Measurements from ENCODE around the gene FOCAD. TPM values are rescaled to one million over a fixed set of nuclear protein-coding genes. Genes with fewer than 3 reads are reported as not detected.

Gene FOCAD, protein sequence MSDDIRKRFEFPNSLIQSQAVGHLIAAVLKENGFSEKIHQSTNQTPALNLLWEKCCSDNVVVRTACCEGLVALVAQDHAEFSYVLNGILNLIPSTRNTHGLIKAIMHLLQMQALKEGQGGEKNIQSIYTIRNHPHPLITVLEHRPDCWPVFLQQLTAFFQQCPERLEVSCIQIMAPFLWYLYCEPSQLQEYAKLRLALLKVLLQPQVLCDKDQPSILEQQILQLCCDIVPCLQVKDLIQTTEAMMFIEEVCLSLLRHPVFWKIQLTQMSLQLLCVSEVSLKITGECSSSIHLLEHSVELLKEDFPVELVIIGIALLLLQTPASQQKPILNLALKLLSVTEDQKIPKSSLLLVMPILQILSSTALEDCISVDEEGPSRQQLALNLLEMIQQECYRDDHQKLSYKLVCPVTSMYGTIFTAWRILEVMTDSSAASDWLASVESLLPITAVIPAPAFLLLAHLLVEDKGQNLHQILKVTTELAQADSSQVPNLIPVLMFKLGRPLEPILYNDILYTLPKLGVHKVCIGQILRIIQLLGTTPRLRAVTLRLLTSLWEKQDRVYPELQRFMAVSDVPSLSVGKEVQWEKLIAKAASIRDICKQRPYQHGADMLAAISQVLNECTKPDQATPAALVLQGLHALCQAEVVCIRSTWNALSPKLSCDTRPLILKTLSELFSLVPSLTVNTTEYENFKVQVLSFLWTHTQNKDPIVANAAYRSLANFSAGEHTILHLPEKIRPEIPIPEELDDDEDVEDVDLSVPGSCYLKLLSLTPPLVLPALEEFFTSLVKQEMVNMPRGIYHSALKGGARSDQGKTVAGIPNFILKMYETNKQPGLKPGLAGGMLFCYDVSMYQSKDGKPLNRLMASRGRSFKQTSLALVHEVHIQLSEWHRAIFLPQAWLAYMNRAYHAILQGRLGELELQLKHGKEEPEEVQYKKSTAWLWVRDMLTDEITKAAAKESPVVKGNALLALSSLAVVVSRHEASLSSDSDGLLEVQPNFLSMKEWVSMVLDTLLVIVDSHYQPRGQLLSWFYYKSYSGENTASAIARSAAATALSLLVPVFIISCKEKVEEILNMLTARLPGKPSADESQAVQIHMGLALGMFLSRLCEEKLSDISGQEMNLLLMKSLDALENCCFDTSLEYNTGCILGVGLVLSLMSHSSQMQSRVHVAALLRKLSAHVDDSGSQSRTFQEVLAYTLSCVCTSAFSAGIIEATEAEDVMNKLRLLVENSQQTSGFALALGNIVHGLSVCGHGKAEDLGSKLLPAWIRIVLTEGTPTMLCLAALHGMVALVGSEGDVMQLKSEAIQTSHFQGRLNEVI (N-terminal part only)
- 43.3 and 45.6 TPM in 2 replicates for total RNA-seq (2021)
- long read RNA-seq, full-length matches to known transcripts, result 5 of 93 reads
- long read RNA-seq, partial matches to known transcripts, result 46 of 93 reads
- long read RNA-seq, other reads (novel, unspliced or antisense), result 42 of 93 reads

DNA sequence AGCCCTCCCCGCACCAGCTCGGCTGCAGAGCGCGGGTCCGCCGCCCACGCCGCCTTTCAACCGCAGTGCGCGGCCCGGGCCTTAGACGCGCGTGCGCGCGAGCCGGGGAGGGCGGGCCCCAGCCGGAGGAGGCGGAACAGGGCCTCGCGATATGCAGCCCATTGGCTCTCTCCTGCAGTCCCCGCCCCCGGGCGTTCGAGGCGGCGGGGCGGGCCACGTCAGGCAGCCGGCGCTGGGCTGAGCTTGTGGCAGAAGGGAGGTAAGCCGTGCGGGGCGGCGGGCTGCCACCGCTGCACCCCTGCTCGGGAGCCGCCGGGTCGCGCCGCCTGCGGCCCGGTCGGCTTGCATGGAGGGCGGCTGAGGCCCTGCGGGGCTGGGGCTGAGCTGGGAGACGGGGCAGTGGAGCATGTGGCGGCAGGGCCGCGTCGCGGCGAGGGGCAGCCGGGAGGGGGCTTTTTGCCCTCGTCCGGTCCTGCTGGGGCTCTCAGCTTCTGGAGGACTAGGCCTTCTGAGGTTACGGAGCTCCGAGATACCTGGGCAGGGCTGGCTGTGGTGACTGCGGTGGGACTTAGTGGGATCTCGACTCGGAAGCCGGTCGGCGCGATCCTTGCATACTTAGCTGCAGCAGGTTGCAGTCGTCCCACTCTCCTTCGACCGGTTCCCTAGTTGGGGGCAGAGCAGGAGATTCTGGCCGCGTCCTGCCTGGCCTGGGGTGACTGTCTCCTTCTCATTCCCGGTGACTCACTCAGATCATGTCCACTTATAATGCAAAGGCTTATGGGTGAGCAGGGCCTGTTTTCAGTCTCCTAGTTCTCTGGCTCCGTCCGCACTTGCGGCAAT lies at the start of gene FOCAD:
FOCAD (plus strand) TSS at position 225 of the 840 bp plus-strand sequence. CDS start 31,095 bp downstream, outside the sequence.
- Histone ChIP-seq H3K9me3 (ENCODE audit: control insufficient read depth, low read depth, low read length) (no peaks in the 10 kb centered on the region), H3K23ac (ENCODE audit: insufficient read length, low read depth, low read length) (no peak within 1 kb of the TSS), H2AFZ (ENCODE audit: low read length) (no peak within 1 kb of the TSS), H3T11ph (ENCODE audit: low read length) (no peak within 1 kb of the TSS), H3K56ac (ENCODE audit: insufficient read length, low read depth, low read length) (no peak within 1 kb of the TSS), H2AK5ac (ENCODE audit: insufficient read length, low read length) (no peak within 1 kb of the TSS), H2BK20ac (ENCODE audit: low read depth, low read length, poor library complexity, severe bottlenecking) (no peak within 1 kb of the TSS), H3K18ac (ENCODE audit: insufficient read length, low read depth, low read length) (peak within 1 kb of the TSS; percentile 18), H4K8ac (replicated peaks; ENCODE audit: insufficient read length, low read depth, low read length) (no peak within 1 kb of the TSS), H3K4me1 (ENCODE audit: insufficient read depth, low read length) (no peaks in the 10 kb centered on the region), H2BK5ac (ENCODE audit: insufficient read length, low read length) (no peak within 1 kb of the TSS), H2BK15ac (ENCODE audit: low read depth, low read length) (no peak within 1 kb of the TSS; the same call in 1 of the 2 replicates), H2BK12ac (ENCODE audit: insufficient read length, low read depth, low read length) (no peak within 1 kb of the TSS), H4K20me1 (ENCODE audit: control insufficient read depth, insufficient read depth, insufficient read length) (no peaks in the 10 kb centered on the region), H4K5ac (ENCODE audit: insufficient read length, low read depth, low read length) (no peak within 1 kb of the TSS), H3K4ac (ENCODE audit: low read depth, low read length) (no peak within 1 kb of the TSS), H2BK120ac (ENCODE audit: low read depth, low read length, poor library complexity, severe bottlenecking) (no peak within 1 kb of the TSS), H3K27me3 (ENCODE audit: insufficient read depth, low read length) (no peaks in the 10 kb centered on the region), H3K23me2 (ENCODE audit: insufficient read length, low read depth, low read length, poor library complexity, severe bottlenecking) (peaks cover 12% of the 10 kb centered on the region), H3K79me2 (ENCODE audit: insufficient read depth, low read length) (peaks cover 2% of the 10 kb centered on the region; the same call in 1 of the 2 replicates), H4K91ac (ENCODE audit: insufficient read length, low read depth, low read length) (no peak within 1 kb of the TSS), H3K14ac (ENCODE audit: insufficient read depth, low read length) (peak within 1 kb of the TSS; percentile 55), H3K9ac (ENCODE audit: extremely low read depth, insufficient read length, low read length) (peak within 1 kb of the TSS; percentile 41), H3K79me1 (ENCODE audit: insufficient read depth, low read depth, low read length, poor library complexity, severe bottlenecking) (no peaks in the 10 kb centered on the region), H3K4me2 (ENCODE audit: insufficient read depth, insufficient read length, low read length) (peak within 1 kb of the TSS; percentile 66), H3K27ac (ENCODE audit: insufficient read length, low read depth, low read length) (no peak within 1 kb of the TSS)
- no peaks in the 10 kb centered on the region for H3K27me3 Mint-ChIP-seq (ENCODE audit: low read depth)
- TF ChIP-seq, protein P1, sequence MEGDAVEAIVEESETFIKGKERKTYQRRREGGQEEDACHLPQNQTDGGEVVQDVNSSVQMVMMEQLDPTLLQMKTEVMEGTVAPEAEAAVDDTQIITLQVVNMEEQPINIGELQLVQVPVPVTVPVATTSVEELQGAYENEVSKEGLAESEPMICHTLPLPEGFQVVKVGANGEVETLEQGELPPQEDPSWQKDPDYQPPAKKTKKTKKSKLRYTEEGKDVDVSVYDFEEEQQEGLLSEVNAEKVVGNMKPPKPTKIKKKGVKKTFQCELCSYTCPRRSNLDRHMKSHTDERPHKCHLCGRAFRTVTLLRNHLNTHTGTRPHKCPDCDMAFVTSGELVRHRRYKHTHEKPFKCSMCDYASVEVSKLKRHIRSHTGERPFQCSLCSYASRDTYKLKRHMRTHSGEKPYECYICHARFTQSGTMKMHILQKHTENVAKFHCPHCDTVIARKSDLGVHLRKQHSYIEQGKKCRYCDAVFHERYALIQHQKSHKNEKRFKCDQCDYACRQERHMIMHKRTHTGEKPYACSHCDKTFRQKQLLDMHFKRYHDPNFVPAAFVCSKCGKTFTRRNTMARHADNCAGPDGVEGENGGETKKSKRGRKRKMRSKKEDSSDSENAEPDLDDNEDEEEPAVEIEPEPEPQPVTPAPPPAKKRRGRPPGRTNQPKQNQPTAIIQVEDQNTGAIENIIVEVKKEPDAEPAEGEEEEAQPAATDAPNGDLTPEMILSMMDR (conservative IDR thresholded peaks at IDR 0.05), result no peak
- peak within 1 kb of the TSS; percentile 79 to 85 for H3K4me3 Mint-ChIP-seq
- H3K36me3 Mint-ChIP-seq (ENCODE audit: insufficient read depth in 1 of 3, low read depth in 3 of 3), result no peaks in the 10 kb centered on the region; a peak in 1 of 7 replicates
- H3K4me1 Mint-ChIP-seq, result peaks cover 16 to 17% of the 10 kb centered on the region in 2 experiments
- H3K27ac Mint-ChIP-seq, result peak within 1 kb of the TSS; percentile 62 to 92 (median 83); a peak in 6 of 7 replicates
- no peaks in the 10 kb centered on the region for H3K9me3 Mint-ChIP-seq
- peak; percentile 97 for DNase-seq
- WGBS (ENCODE audit: extremely low coverage, insufficient read length, low lambda C conversion rate), result no CpG with 5 or more reads among the region's 78 CpGs
